ENCODE measurements around the gene SNED1. TPM values are rescaled to one million over a fixed set of nuclear protein-coding genes. Genes with fewer than 3 reads are reported as not detected.

The SNED1 gene
- total and polyA plus RNA-seq, 2 experiments from 2014 or later: 1.5 to 2.8 TPM

DNA sequence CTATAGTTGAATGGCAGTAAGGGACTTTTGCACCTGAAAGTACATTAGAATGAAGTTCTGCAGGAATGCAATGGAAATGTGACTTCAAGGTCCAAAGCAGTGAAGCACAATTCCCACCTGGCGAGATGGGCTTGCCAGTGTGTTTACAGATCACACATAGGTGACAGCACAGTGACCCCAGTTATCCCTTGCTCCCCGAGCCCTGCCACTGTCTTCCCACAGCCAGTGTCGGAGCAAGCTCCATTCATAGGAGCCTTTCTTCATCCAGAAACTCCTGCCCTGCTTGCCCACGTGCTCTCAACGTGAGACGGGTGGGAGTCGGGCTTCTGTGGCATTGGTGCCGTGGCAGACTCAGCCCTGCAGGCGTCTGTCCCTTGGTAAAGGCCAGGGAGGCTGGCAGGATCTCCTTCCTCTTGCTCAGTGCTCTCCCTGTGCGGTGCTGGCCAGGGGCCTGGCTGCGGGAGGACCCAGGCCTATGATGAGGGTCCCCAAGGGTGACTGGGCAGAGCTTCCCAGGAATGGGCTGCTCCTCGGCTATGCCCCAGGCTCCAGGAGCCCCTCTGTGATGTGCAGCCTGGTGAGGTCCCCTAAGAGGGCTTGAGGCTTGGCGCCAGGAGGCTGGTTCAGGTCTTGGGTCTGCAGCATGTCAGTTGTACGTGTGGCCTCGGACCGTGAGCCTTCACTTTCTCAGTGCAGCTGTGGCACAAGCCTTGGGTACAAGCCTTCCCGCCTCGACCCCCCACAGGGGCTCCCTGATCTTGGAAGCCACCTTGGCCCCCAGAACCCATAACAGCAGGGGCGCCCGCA lies 40.2 kb downstream of the SNED1 start:
- H3K4me3 Mint-ChIP-seq: no peak overlapping the region; the same call in 2 of the 3 replicates
- DNase-seq (ENCODE audit: low spot score) (no peak), ATAC-seq (no peak)
- Histone ChIP-seq H3F3A (replicated peaks; ENCODE audit: low read depth) (no peaks in the 10 kb centered on the region), H3K27me3 (ENCODE audit: insufficient read depth) (peaks cover 6% of the 10 kb centered on the region), H4K20me1 (replicated peaks; ENCODE audit: insufficient read depth) (no peaks in the 10 kb centered on the region), H3K4me2 (no peak overlapping the region), H2AFZ (no peak overlapping the region), H3K9me2 (ENCODE audit: insufficient read depth) (no peaks in the 10 kb centered on the region), H3K4me3 (no peak overlapping the region), H3K27ac (ENCODE audit: low read depth) (no peak overlapping the region), H3K79me2 (replicated peaks; ENCODE audit: insufficient read depth) (no peaks in the 10 kb centered on the region), H3K4me1 (ENCODE audit: insufficient read depth) (peaks cover 8% of the 10 kb centered on the region; the same call in 1 of the 2 replicates), H3K36me3 (ENCODE audit: insufficient read depth) (no peaks in the 10 kb centered on the region)
- H3K9me3 Mint-ChIP-seq: no peaks in the 10 kb centered on the region; the same call in 2 of the 3 replicates
- H3K27me3 Mint-ChIP-seq (ENCODE audit: insufficient read depth, low read depth, poor library complexity): peaks cover 19% of the 10 kb centered on the region
- peaks cover 7% of the 10 kb centered on the region for H3K4me1 Mint-ChIP-seq
- H3K36me3 Mint-ChIP-seq (ENCODE audit: low read depth): no peaks in the 10 kb centered on the region; the same call in 2 of the 3 replicates
- TF ChIP-seq ZNF114 (CRISPR knock-in tag; IDR thresholded peaks at IDR 0.05) (no peak), EZH2phosphoT487 (IDR thresholded peaks at IDR 0.05; ENCODE audit: unreplicated experiment) (no peak), STAT1 (IDR thresholded peaks at IDR 0.05; ENCODE audit: unreplicated experiment) (no peak), POLR2AphosphoS5 (IDR thresholded peaks at IDR 0.05; ENCODE audit: low read depth) (no peak), EZH2 (IDR thresholded peaks at IDR 0.05; ENCODE audit: low read depth, unreplicated experiment) (no peak), NANOG (IDR thresholded peaks at IDR 0.05; ENCODE audit: borderline replicate concordance) (no peak), CREB1 (CRISPR knock-in tag; IDR thresholded peaks at IDR 0.05; ENCODE audit: low read depth) (no peak), JUNB (IDR thresholded peaks at IDR 0.05; ENCODE audit: unreplicated experiment) (no peak)
- TF ChIP-seq, protein P1, sequence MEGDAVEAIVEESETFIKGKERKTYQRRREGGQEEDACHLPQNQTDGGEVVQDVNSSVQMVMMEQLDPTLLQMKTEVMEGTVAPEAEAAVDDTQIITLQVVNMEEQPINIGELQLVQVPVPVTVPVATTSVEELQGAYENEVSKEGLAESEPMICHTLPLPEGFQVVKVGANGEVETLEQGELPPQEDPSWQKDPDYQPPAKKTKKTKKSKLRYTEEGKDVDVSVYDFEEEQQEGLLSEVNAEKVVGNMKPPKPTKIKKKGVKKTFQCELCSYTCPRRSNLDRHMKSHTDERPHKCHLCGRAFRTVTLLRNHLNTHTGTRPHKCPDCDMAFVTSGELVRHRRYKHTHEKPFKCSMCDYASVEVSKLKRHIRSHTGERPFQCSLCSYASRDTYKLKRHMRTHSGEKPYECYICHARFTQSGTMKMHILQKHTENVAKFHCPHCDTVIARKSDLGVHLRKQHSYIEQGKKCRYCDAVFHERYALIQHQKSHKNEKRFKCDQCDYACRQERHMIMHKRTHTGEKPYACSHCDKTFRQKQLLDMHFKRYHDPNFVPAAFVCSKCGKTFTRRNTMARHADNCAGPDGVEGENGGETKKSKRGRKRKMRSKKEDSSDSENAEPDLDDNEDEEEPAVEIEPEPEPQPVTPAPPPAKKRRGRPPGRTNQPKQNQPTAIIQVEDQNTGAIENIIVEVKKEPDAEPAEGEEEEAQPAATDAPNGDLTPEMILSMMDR (conservative IDR thresholded peaks at IDR 0.05; ENCODE audit: low read depth in 2 of 2): no peak
- TF ChIP-seq, protein P2, sequence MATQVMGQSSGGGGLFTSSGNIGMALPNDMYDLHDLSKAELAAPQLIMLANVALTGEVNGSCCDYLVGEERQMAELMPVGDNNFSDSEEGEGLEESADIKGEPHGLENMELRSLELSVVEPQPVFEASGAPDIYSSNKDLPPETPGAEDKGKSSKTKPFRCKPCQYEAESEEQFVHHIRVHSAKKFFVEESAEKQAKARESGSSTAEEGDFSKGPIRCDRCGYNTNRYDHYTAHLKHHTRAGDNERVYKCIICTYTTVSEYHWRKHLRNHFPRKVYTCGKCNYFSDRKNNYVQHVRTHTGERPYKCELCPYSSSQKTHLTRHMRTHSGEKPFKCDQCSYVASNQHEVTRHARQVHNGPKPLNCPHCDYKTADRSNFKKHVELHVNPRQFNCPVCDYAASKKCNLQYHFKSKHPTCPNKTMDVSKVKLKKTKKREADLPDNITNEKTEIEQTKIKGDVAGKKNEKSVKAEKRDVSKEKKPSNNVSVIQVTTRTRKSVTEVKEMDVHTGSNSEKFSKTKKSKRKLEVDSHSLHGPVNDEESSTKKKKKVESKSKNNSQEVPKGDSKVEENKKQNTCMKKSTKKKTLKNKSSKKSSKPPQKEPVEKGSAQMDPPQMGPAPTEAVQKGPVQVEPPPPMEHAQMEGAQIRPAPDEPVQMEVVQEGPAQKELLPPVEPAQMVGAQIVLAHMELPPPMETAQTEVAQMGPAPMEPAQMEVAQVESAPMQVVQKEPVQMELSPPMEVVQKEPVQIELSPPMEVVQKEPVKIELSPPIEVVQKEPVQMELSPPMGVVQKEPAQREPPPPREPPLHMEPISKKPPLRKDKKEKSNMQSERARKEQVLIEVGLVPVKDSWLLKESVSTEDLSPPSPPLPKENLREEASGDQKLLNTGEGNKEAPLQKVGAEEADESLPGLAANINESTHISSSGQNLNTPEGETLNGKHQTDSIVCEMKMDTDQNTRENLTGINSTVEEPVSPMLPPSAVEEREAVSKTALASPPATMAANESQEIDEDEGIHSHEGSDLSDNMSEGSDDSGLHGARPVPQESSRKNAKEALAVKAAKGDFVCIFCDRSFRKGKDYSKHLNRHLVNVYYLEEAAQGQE (IDR thresholded peaks at IDR 0.05; ENCODE audit: unreplicated experiment): no peak
- H3K27ac Mint-ChIP-seq: no peak overlapping the region

Measured in GM23338 (cell line).